K562 (cell line): Measurements from ENCODE around the gene AKIRIN1. TPM values are rescaled to one million over a fixed set of nuclear protein-coding genes. Genes with fewer than 3 reads are reported as not detected.

Source experiments
- ETS2 ChIP-seq: IDR thresholded peaks from 2 replicates; pipeline ENCODE4 v1.6.1; 2016; ENCODE audit warnings: borderline replicate concordance, missing genetic modification characterization, mild to moderate bottlenecking, moderate library complexity, missing compliant biosample characterization; ENCODE audit not compliant: poor library complexity, severe bottlenecking
- FOXP1 ChIP-seq: sonication (generic); formaldehyde crosslinking; IDR thresholded peaks from 2 replicates; pipeline ENCODE4 v1.8.0; 2022; ENCODE audit warnings: mild to moderate bottlenecking, missing genetic modification reagents
- FOXP4 ChIP-seq: sonication (generic); formaldehyde crosslinking; IDR thresholded peaks from 2 replicates; pipeline ENCODE4 v1.8.0; 2022; ENCODE audit warnings: mild to moderate bottlenecking, missing genetic modification reagents, borderline replicate concordance
- GATAD2A ChIP-seq: fragments of 450-650 bp; IDR thresholded peaks from 2 replicates; pipeline ENCODE4 v1.6.1; 2017
- MCM3 ChIP-seq: fragments of 450-650 bp; IDR thresholded peaks from 2 replicates; pipeline ENCODE4 v1.6.1; 2016
- MYBL2 ChIP-seq, 2 experiments: fragments of 450-650 bp in 1 of 2; sonication (generic) in 1 of 2; formaldehyde crosslinking in 1 of 2; IDR thresholded peaks; 2 replicates each; pipeline versions ENCODE4 v1.6.1 to v1.8.1; 2017 to 2022; ENCODE audit warnings: borderline replicate concordance in 1 of 2, inconsistent platforms in 1 of 2, low read depth in 1 of 2, mild to moderate bottlenecking in 1 of 2, missing genetic modification reagents in 1 of 2, moderate library complexity in 1 of 2
- POLR2AphosphoS5 ChIP-seq: IDR thresholded peaks from 2 replicates; pipeline ENCODE4 v1.6.1; 2011; ENCODE audit warnings: mild to moderate bottlenecking, low read depth, low read length, moderate library complexity; ENCODE audit not compliant: control insufficient read depth, insufficient read depth
- SMAD1 ChIP-seq: fragments of 150-350 bp; IDR thresholded peaks from 2 replicates; pipeline ENCODE4 v1.6.1; 2014; ENCODE audit warnings: low read length, low read depth; ENCODE audit not compliant: partially characterized antibody
- SMARCE1 ChIP-seq: fragments of 450-650 bp; IDR thresholded peaks from 2 replicates; pipeline ENCODE4 v1.7.1; 2016; ENCODE audit warnings: mild to moderate bottlenecking
- ZNF263 ChIP-seq: sonication (generic); formaldehyde crosslinking; IDR thresholded peaks from 2 replicates; pipeline ENCODE4 v1.8.0; 2022; ENCODE audit warnings: mild to moderate bottlenecking, missing genetic modification reagents, borderline replicate concordance
- ZNF408 ChIP-seq: fragments of 250-450 bp; sonication (Bioruptor Pico); IDR thresholded peaks from 2 replicates; pipeline ENCODE4 v1.4.0; 2020; ENCODE audit warnings: low read depth, mild to moderate bottlenecking, moderate library complexity
- ZSCAN32 ChIP-seq: fragments of 450-650 bp; formaldehyde crosslinking; IDR thresholded peaks from 2 replicates; pipeline ENCODE4 v1.4.0; 2020; ENCODE audit warnings: mild to moderate bottlenecking, moderate library complexity
- polyA plus RNA-seq, 8 experiments: library from polyadenylated mRNA; depleted of rRNA in 4 of 8; stranded (reverse) in 5 of 8; unstranded in 3 of 8; fragments of >200 nt; fragmentation: Nextera tagmentation in 2 of 8; fragmentation: Illumina TruSeq in 1 of 8; extraction: Ambion mirVana in 2 of 8; extraction: Trizol in 1 of 8; gene quantifications; 2 replicates each; pipeline versions ENCODE4 v1.2.1 to v1.2.3, GENCODE V29; 2011 to 2014; ENCODE audit warnings: inconsistent platforms in 1 of 8, missing spikeins in 1 of 8
- total RNA-seq, 7 experiments: library from RNA; depleted of rRNA in 6 of 7; stranded (reverse); fragments of >200 nt in 6 of 7; fragmentation: Illumina TruSeq in 2 of 7; extraction: Trizol in 2 of 7; gene quantifications; 2 replicates each; pipeline versions ENCODE4 v1.2.1 to v1.2.3, GENCODE V29; 2011 to 2021; ENCODE audit warnings: low replicate concordance in 1 of 7
- TF ChIP-seq, protein P1 (sequence below): fragments of 250-450 bp; sonication (Bioruptor Pico); IDR thresholded peaks from 2 replicates; pipeline ENCODE4 v1.5.0; 2021
- TF ChIP-seq, protein P2 (sequence below), 2 experiments: fragments of 450-650 bp in 1 of 2; sonication (generic) in 1 of 2; formaldehyde crosslinking in 1 of 2; IDR thresholded peaks in 1 of 2; conservative IDR thresholded peaks in 1 of 2; 2 replicates each; pipeline versions ENCODE4 v1.6.1 to v1.8.1; 2016 to 2023; ENCODE audit warnings: mild to moderate bottlenecking in 2 of 2, moderate library complexity in 2 of 2, inconsistent platforms in 1 of 2, missing genetic modification reagents in 1 of 2
- TF ChIP-seq, protein P3 (sequence below): fragments of 450-650 bp; IDR thresholded peaks from 2 replicates; pipeline ENCODE4 v1.6.1; 2016; ENCODE audit warnings: borderline replicate concordance
- TF ChIP-seq, protein P4 (sequence below): sonication (generic); formaldehyde crosslinking; IDR thresholded peaks from 2 replicates; pipeline ENCODE4 v1.8.0; 2023; ENCODE audit warnings: mild to moderate bottlenecking, missing genetic modification reagents
- TF ChIP-seq, protein P5 (sequence below): fragments of 250-450 bp; sonication (Bioruptor Pico); IDR thresholded peaks from 2 replicates; pipeline ENCODE4 v1.8.0; 2022; ENCODE audit warnings: inconsistent platforms

AKIRIN1 gene
- total and polyA plus RNA-seq, 9 of the 15 experiments (the other 6 are each of a cell fraction or from before 2014, with no cell fraction given): 11.5 to 139 (median 83.4) TPM

DNA sequence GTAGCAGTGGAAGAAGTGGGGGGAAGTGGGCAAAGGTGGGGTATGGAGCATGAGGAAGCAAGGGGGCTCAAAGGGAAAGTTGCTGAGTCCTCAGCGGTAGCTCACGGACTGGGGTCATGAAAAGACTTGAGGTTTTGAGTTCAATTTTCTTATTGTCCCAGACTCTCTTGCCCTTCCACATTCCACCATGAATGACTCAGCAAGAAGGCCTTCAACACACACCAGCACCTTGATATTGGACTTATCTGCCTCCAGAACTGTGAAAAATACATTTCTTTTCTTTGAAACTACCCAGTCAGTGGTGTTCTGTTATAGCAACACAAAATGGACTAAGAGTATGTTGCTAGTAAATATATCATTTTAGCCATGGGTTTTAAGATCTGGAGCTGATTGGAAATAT lies 32.1 kb upstream of the AKIRIN1 start (continued):
- TF ChIP-seq, protein P1, sequence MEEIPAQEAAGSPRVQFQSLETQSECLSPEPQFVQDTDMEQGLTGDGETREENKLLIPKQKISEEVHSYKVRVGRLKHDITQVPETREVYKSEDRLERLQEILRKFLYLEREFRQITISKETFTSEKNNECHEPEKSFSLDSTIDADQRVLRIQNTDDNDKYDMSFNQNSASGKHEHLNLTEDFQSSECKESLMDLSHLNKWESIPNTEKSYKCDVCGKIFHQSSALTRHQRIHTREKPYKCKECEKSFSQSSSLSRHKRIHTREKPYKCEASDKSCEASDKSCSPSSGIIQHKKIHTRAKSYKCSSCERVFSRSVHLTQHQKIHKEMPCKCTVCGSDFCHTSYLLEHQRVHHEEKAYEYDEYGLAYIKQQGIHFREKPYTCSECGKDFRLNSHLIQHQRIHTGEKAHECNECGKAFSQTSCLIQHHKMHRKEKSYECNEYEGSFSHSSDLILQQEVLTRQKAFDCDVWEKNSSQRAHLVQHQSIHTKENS: no peak
- TF ChIP-seq, protein P2, sequence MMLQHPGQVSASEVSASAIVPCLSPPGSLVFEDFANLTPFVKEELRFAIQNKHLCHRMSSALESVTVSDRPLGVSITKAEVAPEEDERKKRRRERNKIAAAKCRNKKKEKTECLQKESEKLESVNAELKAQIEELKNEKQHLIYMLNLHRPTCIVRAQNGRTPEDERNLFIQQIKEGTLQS (IDR thresholded peaks at IDR 0.05): peak; percentile 57; the same call in 1 of the 2 replicates
- TF ChIP-seq, protein P2 (CRISPR knock-in tag; conservative IDR thresholded peaks at IDR 0.05): no peak
- TF ChIP-seq FOXP4 (no peak), POLR2AphosphoS5 (no peak), ZNF408 (CRISPR knock-in tag) (no peak), SMARCE1 (peak; percentile 67; the same call in 1 of the 2 replicates), MYBL2 (IDR thresholded peaks at IDR 0.05; ENCODE audit: low read depth) (no peak), MYBL2 (CRISPR knock-in tag; IDR thresholded peaks at IDR 0.05; ENCODE audit: borderline replicate concordance) (no peak), GATAD2A (no peak), FOXP1 (CRISPR knock-in tag) (no peak), ZSCAN32 (CRISPR knock-in tag) (no peak), SMAD1 (no peak), ZNF263 (no peak), MCM3 (no peak), ETS2 (tag) (no peak)
- TF ChIP-seq, protein P3, sequence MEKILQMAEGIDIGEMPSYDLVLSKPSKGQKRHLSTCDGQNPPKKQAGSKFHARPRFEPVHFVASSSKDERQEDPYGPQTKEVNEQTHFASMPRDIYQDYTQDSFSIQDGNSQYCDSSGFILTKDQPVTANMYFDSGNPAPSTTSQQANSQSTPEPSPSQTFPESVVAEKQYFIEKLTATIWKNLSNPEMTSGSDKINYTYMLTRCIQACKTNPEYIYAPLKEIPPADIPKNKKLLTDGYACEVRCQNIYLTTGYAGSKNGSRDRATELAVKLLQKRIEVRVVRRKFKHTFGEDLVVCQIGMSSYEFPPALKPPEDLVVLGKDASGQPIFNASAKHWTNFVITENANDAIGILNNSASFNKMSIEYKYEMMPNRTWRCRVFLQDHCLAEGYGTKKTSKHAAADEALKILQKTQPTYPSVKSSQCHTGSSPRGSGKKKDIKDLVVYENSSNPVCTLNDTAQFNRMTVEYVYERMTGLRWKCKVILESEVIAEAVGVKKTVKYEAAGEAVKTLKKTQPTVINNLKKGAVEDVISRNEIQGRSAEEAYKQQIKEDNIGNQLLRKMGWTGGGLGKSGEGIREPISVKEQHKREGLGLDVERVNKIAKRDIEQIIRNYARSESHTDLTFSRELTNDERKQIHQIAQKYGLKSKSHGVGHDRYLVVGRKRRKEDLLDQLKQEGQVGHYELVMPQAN: no peak
- TF ChIP-seq, protein P4, sequence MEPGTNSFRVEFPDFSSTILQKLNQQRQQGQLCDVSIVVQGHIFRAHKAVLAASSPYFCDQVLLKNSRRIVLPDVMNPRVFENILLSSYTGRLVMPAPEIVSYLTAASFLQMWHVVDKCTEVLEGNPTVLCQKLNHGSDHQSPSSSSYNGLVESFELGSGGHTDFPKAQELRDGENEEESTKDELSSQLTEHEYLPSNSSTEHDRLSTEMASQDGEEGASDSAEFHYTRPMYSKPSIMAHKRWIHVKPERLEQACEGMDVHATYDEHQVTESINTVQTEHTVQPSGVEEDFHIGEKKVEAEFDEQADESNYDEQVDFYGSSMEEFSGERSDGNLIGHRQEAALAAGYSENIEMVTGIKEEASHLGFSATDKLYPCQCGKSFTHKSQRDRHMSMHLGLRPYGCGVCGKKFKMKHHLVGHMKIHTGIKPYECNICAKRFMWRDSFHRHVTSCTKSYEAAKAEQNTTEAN: no peak
- TF ChIP-seq, protein P5, sequence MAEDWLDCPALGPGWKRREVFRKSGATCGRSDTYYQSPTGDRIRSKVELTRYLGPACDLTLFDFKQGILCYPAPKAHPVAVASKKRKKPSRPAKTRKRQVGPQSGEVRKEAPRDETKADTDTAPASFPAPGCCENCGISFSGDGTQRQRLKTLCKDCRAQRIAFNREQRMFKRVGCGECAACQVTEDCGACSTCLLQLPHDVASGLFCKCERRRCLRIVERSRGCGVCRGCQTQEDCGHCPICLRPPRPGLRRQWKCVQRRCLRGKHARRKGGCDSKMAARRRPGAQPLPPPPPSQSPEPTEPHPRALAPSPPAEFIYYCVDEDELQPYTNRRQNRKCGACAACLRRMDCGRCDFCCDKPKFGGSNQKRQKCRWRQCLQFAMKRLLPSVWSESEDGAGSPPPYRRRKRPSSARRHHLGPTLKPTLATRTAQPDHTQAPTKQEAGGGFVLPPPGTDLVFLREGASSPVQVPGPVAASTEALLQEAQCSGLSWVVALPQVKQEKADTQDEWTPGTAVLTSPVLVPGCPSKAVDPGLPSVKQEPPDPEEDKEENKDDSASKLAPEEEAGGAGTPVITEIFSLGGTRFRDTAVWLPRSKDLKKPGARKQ (CRISPR knock-in tag): no peak
